H9 (cell line): Measurements from ENCODE around the gene KDR. TPM values are rescaled to one million over a fixed set of nuclear protein-coding genes. Genes with fewer than 3 reads are reported as not detected.

Source experiments
- DNase-seq: peaks from one replicate; pipeline ENCODE4 v3.0.0-alpha.2; 2017
- H2AFZ ChIP-seq: one replicate; pipeline ENCODE4 v1.6.1; 2013; ENCODE audit warnings: mild to moderate bottlenecking, low read length, control low read depth, moderate library complexity
- H2AK5ac ChIP-seq: 2 replicates; pipeline ENCODE4 v1.6.1; 2013; ENCODE audit warnings: low read length, control low read depth, mixed read lengths; ENCODE audit not compliant: insufficient read length
- H2BK120ac ChIP-seq: one replicate; pipeline ENCODE4 v1.6.1; 2013; ENCODE audit warnings: low read depth, mild to moderate bottlenecking, low read length, control low read depth, inconsistent platforms; ENCODE audit not compliant: poor library complexity, severe bottlenecking
- H2BK12ac ChIP-seq: 2 replicates; pipeline ENCODE4 v1.6.1; 2013; ENCODE audit warnings: low read length, control low read depth, mixed read lengths, low read depth; ENCODE audit not compliant: insufficient read length
- H2BK15ac ChIP-seq: 2 replicates; pipeline ENCODE4 v1.6.1; 2013; ENCODE audit warnings: low read depth, low read length, control low read depth
- H2BK20ac ChIP-seq: one replicate; pipeline ENCODE4 v1.6.1; 2013; ENCODE audit warnings: low read depth, mild to moderate bottlenecking, low read length, control low read depth, inconsistent platforms; ENCODE audit not compliant: poor library complexity, severe bottlenecking
- H2BK5ac ChIP-seq: 2 replicates; pipeline ENCODE4 v1.6.1; 2013; ENCODE audit warnings: low read length, control low read depth, mixed read lengths; ENCODE audit not compliant: insufficient read length
- H3K14ac ChIP-seq: 2 replicates; pipeline ENCODE4 v1.6.1; 2013; ENCODE audit warnings: low read length, control low read depth; ENCODE audit not compliant: insufficient read depth
- H3K18ac ChIP-seq: 2 replicates; pipeline ENCODE4 v1.6.1; 2013; ENCODE audit warnings: low read depth, mild to moderate bottlenecking, mixed read lengths, low read length, control low read depth; ENCODE audit not compliant: insufficient read length
- H3K23ac ChIP-seq: 2 replicates; pipeline ENCODE4 v1.6.1; 2013; ENCODE audit warnings: low read length, control low read depth, mixed read lengths, low read depth; ENCODE audit not compliant: insufficient read length
- H3K23me2 ChIP-seq: 2 replicates; pipeline ENCODE4 v1.6.1; 2013; ENCODE audit warnings: low read depth, mild to moderate bottlenecking, mixed read lengths, low read length, control low read depth; ENCODE audit not compliant: insufficient read length, poor library complexity, severe bottlenecking
- H3K27ac ChIP-seq: 2 replicates; pipeline ENCODE4 v1.5.1; 2013; ENCODE audit warnings: low read length, control low read depth, mixed read lengths, low read depth; ENCODE audit not compliant: insufficient read length
- H3K27me3 ChIP-seq: 2 replicates; pipeline ENCODE4 v1.6.1; 2013; ENCODE audit warnings: low read length, control low read depth, inconsistent platforms; ENCODE audit not compliant: insufficient read depth
- H3K4ac ChIP-seq: 2 replicates; pipeline ENCODE4 v1.6.1; 2013; ENCODE audit warnings: low read depth, mild to moderate bottlenecking, control low read depth, inconsistent platforms, low read length, moderate library complexity
- H3K4me1 ChIP-seq: 2 replicates; pipeline ENCODE4 v1.6.1; 2013; ENCODE audit warnings: low read length, control low read depth, inconsistent platforms; ENCODE audit not compliant: insufficient read depth
- H3K4me2 ChIP-seq: 2 replicates; pipeline ENCODE4 v1.6.1; 2013; ENCODE audit warnings: low read length, control low read depth, mixed read lengths; ENCODE audit not compliant: insufficient read length, insufficient read depth
- H3K56ac ChIP-seq: 2 replicates; pipeline ENCODE4 v1.6.1; 2013; ENCODE audit warnings: low read depth, mild to moderate bottlenecking, mixed read lengths, low read length, control low read depth; ENCODE audit not compliant: insufficient read length
- H3K79me1 ChIP-seq: 2 replicates; pipeline ENCODE4 v1.6.1; 2013; ENCODE audit warnings: low read depth, mild to moderate bottlenecking, moderate library complexity, low read length, control low read depth, inconsistent platforms; ENCODE audit not compliant: insufficient read depth, poor library complexity, severe bottlenecking
- H3K79me2 ChIP-seq: 2 replicates; pipeline ENCODE4 v1.6.1; 2013; ENCODE audit warnings: low read length, control low read depth, inconsistent platforms; ENCODE audit not compliant: insufficient read depth
- H3K9ac ChIP-seq: 2 replicates; pipeline ENCODE4 v1.6.1; 2013; ENCODE audit warnings: low read length, control low read depth, mixed read lengths; ENCODE audit not compliant: insufficient read length; ENCODE audit errors: extremely low read depth
- H3K9me3 ChIP-seq: one replicate; pipeline ENCODE4 v1.6.1; 2013; ENCODE audit warnings: low read depth, low read length, inconsistent platforms; ENCODE audit not compliant: control insufficient read depth
- H3T11ph ChIP-seq: one replicate; pipeline ENCODE4 v1.6.1; 2013; ENCODE audit warnings: mild to moderate bottlenecking, low read length, control low read depth, inconsistent platforms
- H4K20me1 ChIP-seq: one replicate; pipeline ENCODE4 v1.6.1; 2013; ENCODE audit not compliant: control insufficient read depth, insufficient read length, insufficient read depth
- H4K5ac ChIP-seq: 2 replicates; pipeline ENCODE4 v1.6.1; 2013; ENCODE audit warnings: low read depth, mild to moderate bottlenecking, mixed read lengths, low read length, control low read depth; ENCODE audit not compliant: insufficient read length
- H4K8ac ChIP-seq: replicated peaks from 2 replicates; pipeline ENCODE4 v1.6.1; 2013; ENCODE audit warnings: low read length, control low read depth, mixed read lengths, low read depth; ENCODE audit not compliant: insufficient read length
- H4K91ac ChIP-seq: 2 replicates; pipeline ENCODE4 v1.6.1; 2013; ENCODE audit warnings: low read depth, mild to moderate bottlenecking, moderate library complexity, mixed read lengths, low read length, control low read depth; ENCODE audit not compliant: insufficient read length
- H3K27ac Mint-ChIP-seq, 3 experiments: 2 replicates in 2 of 3; 3 replicates in 1 of 3; pipeline ENCODE4 v1.8.0; 2020 to 2021; ENCODE audit warnings: mixed read lengths in 3 of 3, mild to moderate bottlenecking in 1 of 3, moderate library complexity in 1 of 3
- H3K27me3 Mint-ChIP-seq: 2 replicates; pipeline ENCODE4 v1.8.0; 2021; ENCODE audit warnings: low read depth, mild to moderate bottlenecking, moderate library complexity, mixed read lengths
- H3K36me3 Mint-ChIP-seq, 3 experiments: 2 replicates in 2 of 3; 3 replicates in 1 of 3; pipeline ENCODE4 v1.8.0; 2020 to 2021; ENCODE audit warnings: low read depth in 3 of 3, mixed read lengths in 3 of 3; ENCODE audit not compliant: insufficient read depth in 1 of 3
- H3K4me1 Mint-ChIP-seq, 2 experiments: 2 replicates each; pipeline ENCODE4 v1.8.0; 2020; ENCODE audit warnings: mixed read lengths in 2 of 2
- H3K4me3 Mint-ChIP-seq, 2 experiments: 2 replicates in 1 of 2; 3 replicates in 1 of 2; pipeline ENCODE4 v1.8.0; 2020 to 2021; ENCODE audit warnings: mild to moderate bottlenecking in 2 of 2, mixed read lengths in 2 of 2, moderate library complexity in 1 of 2
- H3K9me3 Mint-ChIP-seq, 2 experiments: 2 replicates in 1 of 2; 3 replicates in 1 of 2; pipeline ENCODE4 v1.8.0; 2020; ENCODE audit warnings: mild to moderate bottlenecking in 2 of 2, mixed read lengths in 2 of 2, moderate library complexity in 1 of 2
- WGBS: extraction: QIAGEN DNeasy Blood & Tissue Kit; methylation state at CpG from one replicate; pipeline ENCODE4 v1.1.7; 2013; ENCODE audit warnings: missing lambda C conversion rate, low lambda C conversion rate, mixed read lengths; ENCODE audit not compliant: insufficient read length; ENCODE audit errors: extremely low coverage; 5-methylcytosine and 5-hydroxymethylcytosine counted together
- total RNA-seq: library from RNA; stranded (reverse); gene quantifications from 2 replicates; pipeline ENCODE4 v1.2.1, GENCODE V29; 2021
- TF ChIP-seq, protein P1 (sequence below): fragments of 200-600 bp; sonication (generic); conservative IDR thresholded peaks from 3 replicates; pipeline ENCODE4 v1.8.0; 2021; ENCODE audit warnings: antibody characterized with exemption, mild to moderate bottlenecking

KDR gene
- total RNA-seq, 1 experiment from 2014 or later: 51.4 TPM

- Mint-ChIP-seq H3K4me3 (no peak overlapping the region), H3K4me1 (peaks cover 7 to 11% of the 10 kb centered on the region in 2 experiments), H3K27me3 (no peaks in the 10 kb centered on the region), H3K27ac (no peak overlapping the region; a peak in 2 of 7 replicates), H3K9me3 (no peaks in the 10 kb centered on the region), H3K36me3 (peaks cover 3 to 54% (median 32%) of the 10 kb centered on the region in 3 experiments; a peak in 5 of 7 replicates)
- no peak overlapping the region for H2BK5ac ChIP-seq
- H2BK20ac ChIP-seq: no peak overlapping the region
- H3K14ac ChIP-seq: no peak overlapping the region
- no peak overlapping the region for H4K5ac ChIP-seq
- H3K27me3 ChIP-seq: no peaks in the 10 kb centered on the region
- H3K9ac ChIP-seq: no peak overlapping the region
- H2AFZ ChIP-seq: no peak overlapping the region
- no peak overlapping the region for H2BK12ac ChIP-seq
- H2BK120ac ChIP-seq: no peak overlapping the region
- H4K91ac ChIP-seq: no peak overlapping the region
- H3K79me1 ChIP-seq: no peaks in the 10 kb centered on the region
- H3K27ac ChIP-seq: no peak overlapping the region
- no peaks in the 10 kb centered on the region for H3K23me2 ChIP-seq
- H3K4ac ChIP-seq: no peak overlapping the region
- no peaks in the 10 kb centered on the region for H4K20me1 ChIP-seq
- no peak overlapping the region for H2AK5ac ChIP-seq
- H2BK15ac ChIP-seq: no peak overlapping the region
- H3K9me3 ChIP-seq: no peaks in the 10 kb centered on the region
- H3K56ac ChIP-seq: no peak overlapping the region
- no peak for DNase-seq
- WGBS: no CpG with 5 or more reads among the region's 1 CpG
- no peak overlapping the region for H4K8ac ChIP-seq
- TF ChIP-seq, protein P1, sequence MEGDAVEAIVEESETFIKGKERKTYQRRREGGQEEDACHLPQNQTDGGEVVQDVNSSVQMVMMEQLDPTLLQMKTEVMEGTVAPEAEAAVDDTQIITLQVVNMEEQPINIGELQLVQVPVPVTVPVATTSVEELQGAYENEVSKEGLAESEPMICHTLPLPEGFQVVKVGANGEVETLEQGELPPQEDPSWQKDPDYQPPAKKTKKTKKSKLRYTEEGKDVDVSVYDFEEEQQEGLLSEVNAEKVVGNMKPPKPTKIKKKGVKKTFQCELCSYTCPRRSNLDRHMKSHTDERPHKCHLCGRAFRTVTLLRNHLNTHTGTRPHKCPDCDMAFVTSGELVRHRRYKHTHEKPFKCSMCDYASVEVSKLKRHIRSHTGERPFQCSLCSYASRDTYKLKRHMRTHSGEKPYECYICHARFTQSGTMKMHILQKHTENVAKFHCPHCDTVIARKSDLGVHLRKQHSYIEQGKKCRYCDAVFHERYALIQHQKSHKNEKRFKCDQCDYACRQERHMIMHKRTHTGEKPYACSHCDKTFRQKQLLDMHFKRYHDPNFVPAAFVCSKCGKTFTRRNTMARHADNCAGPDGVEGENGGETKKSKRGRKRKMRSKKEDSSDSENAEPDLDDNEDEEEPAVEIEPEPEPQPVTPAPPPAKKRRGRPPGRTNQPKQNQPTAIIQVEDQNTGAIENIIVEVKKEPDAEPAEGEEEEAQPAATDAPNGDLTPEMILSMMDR: no peak
- peaks cover 7% of the 10 kb centered on the region; the same call in 1 of the 2 replicates for H3K79me2 ChIP-seq
- H3K4me1 ChIP-seq: no peaks in the 10 kb centered on the region; the same call in 1 of the 2 replicates
- no peak overlapping the region for H3K18ac ChIP-seq
- H3T11ph ChIP-seq: no peak overlapping the region
- no peak overlapping the region for H3K4me2 ChIP-seq
- no peak overlapping the region for H3K23ac ChIP-seq
Measured at GRCh38 chr4:55116450-55116849, 8.9 kb downstream of the KDR start.
